Endodermal cell (in vitro differentiated cells): Measurements from ENCODE around the gene FBXL7. TPM values are rescaled to one million over a fixed set of nuclear protein-coding genes. Genes with fewer than 3 reads are reported as not detected.

Source experiments
- DNase-seq: peaks from one replicate; pipeline ENCODE4 v3.0.0-alpha.2; 2017
- H3K27ac ChIP-seq: 2 replicates; pipeline ENCODE4 v1.5.1; 2013; ENCODE audit warnings: mild to moderate bottlenecking, low read depth, low read length, moderate library complexity
- H3K27me3 ChIP-seq: 2 replicates; pipeline ENCODE4 v1.6.1; 2013; ENCODE audit warnings: mild to moderate bottlenecking, low read length, moderate library complexity; ENCODE audit not compliant: insufficient read depth, control insufficient read depth, poor library complexity, severe bottlenecking
- H3K36me3 ChIP-seq: 2 replicates; pipeline ENCODE4 v1.7.0; 2013; ENCODE audit warnings: mild to moderate bottlenecking, low read length, moderate library complexity; ENCODE audit not compliant: control insufficient read depth, insufficient read depth
- H3K4me1 ChIP-seq: one replicate; pipeline ENCODE4 v1.7.0; 2013; ENCODE audit warnings: low read length; ENCODE audit not compliant: control insufficient read depth, insufficient read depth
- H3K4me3 ChIP-seq: 2 replicates; pipeline ENCODE4 v1.5.1; 2013; ENCODE audit warnings: mild to moderate bottlenecking, low read length, moderate library complexity
- H3K9ac ChIP-seq: 2 replicates; pipeline ENCODE4 v1.6.1; 2013; ENCODE audit warnings: mild to moderate bottlenecking, low read length, moderate library complexity; ENCODE audit not compliant: poor library complexity, severe bottlenecking; ENCODE audit errors: extremely low read depth
- H3K9me3 ChIP-seq: 2 replicates; pipeline ENCODE4 v1.6.1; 2013; ENCODE audit warnings: mild to moderate bottlenecking, low read length, moderate library complexity; ENCODE audit not compliant: control insufficient read depth
- H3K27ac Mint-ChIP-seq: 2 replicates; pipeline ENCODE4 v1.8.0; 2020; ENCODE audit warnings: mixed read lengths
- H3K27me3 Mint-ChIP-seq: 2 replicates; pipeline ENCODE4 v1.8.0; 2021; ENCODE audit warnings: mild to moderate bottlenecking, mixed read lengths; ENCODE audit not compliant: insufficient read depth
- H3K36me3 Mint-ChIP-seq: 2 replicates; pipeline ENCODE4 v1.8.0; 2020; ENCODE audit warnings: low read depth, mixed read lengths
- H3K4me1 Mint-ChIP-seq: 2 replicates; pipeline ENCODE4 v1.8.0; 2020; ENCODE audit warnings: mixed read lengths
- H3K4me3 Mint-ChIP-seq: 2 replicates; pipeline ENCODE4 v1.8.0; 2020; ENCODE audit warnings: mild to moderate bottlenecking, moderate library complexity, mixed read lengths
- H3K9me3 Mint-ChIP-seq: 2 replicates; pipeline ENCODE4 v1.8.0; 2020; ENCODE audit warnings: mild to moderate bottlenecking, mixed read lengths
- CTCF ChIP-seq: fragments of 200-600 bp; sonication (generic); conservative IDR thresholded peaks from 2 replicates; pipeline ENCODE4 v1.5.0; 2021; ENCODE audit warnings: antibody characterized with exemption, mild to moderate bottlenecking
- WGBS, 2 experiments: methylation state at CpG; one replicate each; pipeline versions ENCODE4 v1.1.5 to v1.1.7; 2013; ENCODE audit warnings: missing lambda C conversion rate in 2 of 2, mixed read lengths in 1 of 2; ENCODE audit not compliant: insufficient coverage in 1 of 2, insufficient read length in 1 of 2; 5-methylcytosine and 5-hydroxymethylcytosine counted together
- total RNA-seq, 2 donors: library from RNA; stranded (reverse); fragmentation: NEBNext Ultra II Directional in 1 of 2; extraction: Animal tissue kit (Norgen Biotek cat#: 25700) in 1 of 2; gene quantifications; 2 replicates in 1 of 2; 3 replicates in 1 of 2; pipeline ENCODE4 v1.2.1, GENCODE V29; 2021

The FBXL7 gene
- total RNA-seq, 2 donors from 2014 or later: 12.9 to 13.2 TPM

- WGBS, 2 experiments: 63% methylated on average over 5 of the region's 5 CpGs; no CpG with 5 or more reads in 1 of the 2 experiments
- Mint-ChIP-seq H3K4me1 (peaks cover 59% of the 10 kb centered on the region), H3K36me3 (no peaks in the 10 kb centered on the region), H3K4me3 (no peak overlapping the region), H3K27me3 (no peaks in the 10 kb centered on the region), H3K9me3 (no peaks in the 10 kb centered on the region), H3K27ac (no peak overlapping the region)
- H3K9me3 ChIP-seq: peaks cover 1% of the 10 kb centered on the region
- no peaks in the 10 kb centered on the region for H3K27me3 ChIP-seq
- H3K4me1 ChIP-seq: peaks cover 5% of the 10 kb centered on the region
- DNase-seq: peak; percentile 90
- no peaks in the 10 kb centered on the region for H3K36me3 ChIP-seq
- no peak overlapping the region for H3K4me3 ChIP-seq
- H3K9ac ChIP-seq: no peak overlapping the region
- no peak overlapping the region for H3K27ac ChIP-seq
- TF ChIP-seq CTCF: peak; percentile 87
These were observed 183.4 kb downstream of the FBXL7 start for GRCh38 chr5:15683332-15683731.

- Mint-ChIP-seq H3K9me3 (no peaks in the 10 kb centered on the region), H3K4me1 (peaks cover 52% of the 10 kb centered on the region), H3K27ac (no peak overlapping the region), H3K27me3 (no peaks in the 10 kb centered on the region), H3K4me3 (no peak overlapping the region), H3K36me3 (no peaks in the 10 kb centered on the region)
- Histone ChIP-seq H3K9me3 (no peaks in the 10 kb centered on the region), H3K9ac (no peak overlapping the region), H3K4me1 (peaks cover 5% of the 10 kb centered on the region), H3K27me3 (no peaks in the 10 kb centered on the region), H3K4me3 (no peak overlapping the region), H3K36me3 (no peaks in the 10 kb centered on the region), H3K27ac (no peak overlapping the region)
- no peak for DNase-seq
- TF ChIP-seq CTCF: no peak
- 93 to 100% methylated on average over 2 to 3 of the region's 3 CpGs for WGBS, 2 experiments
These were observed 187.4 kb downstream of the FBXL7 start for GRCh38 chr5:15687401-15687800.

- no peak overlapping the region for H3K9ac ChIP-seq
- H3K27ac Mint-ChIP-seq: no peak overlapping the region
- H3K36me3 Mint-ChIP-seq: no peaks in the 10 kb centered on the region
- 100% methylated on average over 1 of the region's 1 CpG; no CpG with 5 or more reads in 1 of the 2 experiments for WGBS, 2 experiments
- peaks cover 5% of the 10 kb centered on the region for H3K4me1 ChIP-seq
- H3K27me3 ChIP-seq: no peaks in the 10 kb centered on the region
- peaks cover 42% of the 10 kb centered on the region for H3K4me1 Mint-ChIP-seq
- no peaks in the 10 kb centered on the region for H3K36me3 ChIP-seq
- H3K9me3 Mint-ChIP-seq: no peaks in the 10 kb centered on the region
- no peaks in the 10 kb centered on the region for H3K27me3 Mint-ChIP-seq
- no peak for TF ChIP-seq CTCF
- no peaks in the 10 kb centered on the region for H3K9me3 ChIP-seq
- DNase-seq: no peak
- no peak overlapping the region for H3K27ac ChIP-seq
- no peak overlapping the region for H3K4me3 ChIP-seq
- H3K4me3 Mint-ChIP-seq: no peak overlapping the region
These were observed 189.9 kb downstream of the FBXL7 start for GRCh38 chr5:15689836-15690235.
